RWPE1 (cell line): ENCODE results near the gene PGAP2.
A peak's percentile ranks its signal among the peaks of the same experiment; 100 is the strongest.

Experiments
- CTCF ChIA-PET: fragments of 350-600 bp; sonication (Branson Sonifier 250); formaldehyde crosslinking; extraction: SDS; loops from one replicate; lab custom pipeline; 2021; lab: Yijun Ruan, JAX
- POLR2A ChIA-PET: fragments of 400-600 bp; formaldehyde crosslinking; extraction: SDS; loops from one replicate; lab custom pipeline; 2020; ENCODE audit warnings: antibody characterized with exemption; ENCODE audit not compliant: low non-redundant PET; lab: Yijun Ruan, JAX
- DNase-seq: peaks from one replicate; pipeline ENCODE4 v3.0.0; 2012; ENCODE audit warnings: low spot score
- H3K27ac ChIP-seq: fragments of 450-650 bp; 2 replicates; pipeline ENCODE4 v1.5.1; 2017
- CTCF ChIP-seq: fragments of 450-650 bp; conservative IDR thresholded peaks from 2 replicates; pipeline ENCODE4 v1.5.1; 2017; ENCODE audit warnings: low read depth, mild to moderate bottlenecking

Gene PGAP2

GRCh38 chr11:3834664-3835461 is 26.5 kb downstream of the PGAP2 start:
- no peak for TF ChIP-seq CTCF
- DNase-seq, result no peak
- CTCF ChIA-PET, result no interaction called here
- no peak overlapping the region for H3K27ac ChIP-seq
- POLR2A ChIA-PET, result no interaction called here

GRCh38 chr11:3835751-3836150 is 27.4 kb downstream of the PGAP2 start:
- no peak for TF ChIP-seq CTCF
- ChIA-PET CTCF (interaction anchor here (0.7 kb wide), 1 partner anchor 13 kb away, joined by 5 read pairs; no protein-coding TSS in a partner anchor), POLR2A (no interaction called here)
- no peak overlapping the region for H3K27ac ChIP-seq
- DNase-seq, result no peak

- no peak for TF ChIP-seq CTCF
- no peak for DNase-seq
- no peak overlapping the region for H3K27ac ChIP-seq
- CTCF ChIA-PET, result no interaction called here
- POLR2A ChIA-PET, result no interaction called here
These were observed 28.5 kb downstream of the PGAP2 start for GRCh38 chr11:3836903-3837302.

GRCh38 chr11:3837793-3838192 is 29.4 kb downstream of the PGAP2 start:
- ChIA-PET CTCF (interaction anchor here (1.5 to 1.8 kb wide), 2 partner anchors 13 to 17 kb away, joined by 3 to 5 read pairs; partner anchors contain the start of gene STIM1), POLR2A (no interaction called here)
- H3K27ac ChIP-seq, result no peak overlapping the region
- no peak for TF ChIP-seq CTCF
- no peak for DNase-seq

- DNase-seq, result no peak
- ChIA-PET POLR2A (no interaction called here), CTCF (interaction anchor here (1.5 to 1.8 kb wide), 2 partner anchors 13 to 16 kb away, joined by 3 to 5 read pairs; partner anchors contain the start of gene STIM1)
- H3K27ac ChIP-seq, result no peak overlapping the region
- no peak for TF ChIP-seq CTCF
These were observed 30.1 kb downstream of the PGAP2 start for GRCh38 chr11:3838504-3838903.

GRCh38 chr11:3840004-3840869 is 31.9 kb downstream of the PGAP2 start:
- ChIA-PET POLR2A (interaction anchor here (1.3 kb wide), 1 partner anchor 30 kb away, joined by 3 read pairs; no protein-coding TSS in a partner anchor), CTCF (interaction anchor here (0.6 to 2.8 kb wide), 3 partner anchors 9 to 233 kb away, joined by 3 to 18 read pairs (median 4); partner anchors contain the start of gene STIM1)
- no peak for TF ChIP-seq CTCF
- H3K27ac ChIP-seq, result peak overlapping the region; percentile 93
- DNase-seq, result no peak
